Endothelial cell (in vitro differentiated cells): ENCODE data around the gene CA4. TPM values are rescaled to one million over a fixed set of nuclear protein-coding genes. Genes with fewer than 3 reads are reported as not detected.

Source experiments
- total RNA-seq: library from RNA; stranded (reverse); fragmentation: NEBNext Ultra II Directional; extraction: Animal tissue kit (Norgen Biotek cat#: 25700); gene quantifications from one replicate; pipeline ENCODE4 v1.2.1, GENCODE V29; 2021; ENCODE audit not compliant: unreplicated experiment

Gene CA4
- total RNA-seq, 1 donor from 2014 or later: 8.3 TPM

Other genes with a start within 250 kb of the CA4 start
- gene RNFT1, start 185.2 kb upstream of the CA4 start, total RNA-seq: 16.8 TPM
- gene HEATR6, start 71.1 kb upstream of the CA4 start, total RNA-seq: 9.9 TPM
- gene USP32, start 242.2 kb downstream of the CA4 start, total RNA-seq: 37.4 TPM